ENCODE data around the gene TBC1D4. TPM values are rescaled to one million over a fixed set of nuclear protein-coding genes. Genes with fewer than 3 reads are reported as not detected.
A peak's percentile ranks its signal among the peaks of the same experiment; 100 is the strongest.

The TBC1D4 gene
- polyA plus RNA-seq, 1 experiment: 16.4 TPM

DNA sequence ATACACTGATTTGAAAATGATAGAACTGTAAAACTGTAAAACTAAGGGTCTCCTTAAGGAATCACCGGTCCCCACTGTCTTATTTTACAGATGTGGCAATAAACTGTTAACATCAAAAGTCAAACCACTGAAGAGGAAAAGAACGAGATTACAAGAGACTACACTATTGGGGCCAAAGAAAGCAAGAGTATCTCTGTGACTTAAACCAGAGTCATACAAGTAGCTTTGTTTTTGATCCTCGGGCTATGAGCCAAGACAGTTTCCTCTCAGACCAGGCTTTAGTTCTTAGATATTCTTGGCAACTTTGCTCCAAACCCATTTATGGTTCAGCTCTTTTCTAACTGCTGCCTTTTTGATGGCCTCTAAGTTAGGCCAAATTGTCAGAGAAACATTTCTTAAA, 113.8 kb downstream of the TBC1D4 start:
- ChIA-PET CTCF (interaction anchor here (0.6 kb wide), 1 partner anchor 31 kb away, joined by 3 read pairs; no protein-coding TSS in a partner anchor), POLR2A (no interaction called here)
- peak; percentile 39 for DNase-seq (ENCODE audit: low read depth)
- no peaks in the 10 kb centered on the region for H3K27me3 ChIP-seq (ENCODE audit: control insufficient read depth, insufficient read depth, low read length)
- H3K36me3 ChIP-seq (ENCODE audit: control insufficient read depth, insufficient read depth, low read length): no peaks in the 10 kb centered on the region
- no peak overlapping the region for H3K4me3 ChIP-seq (ENCODE audit: low read depth, low read length)
- TF ChIP-seq, protein P1, sequence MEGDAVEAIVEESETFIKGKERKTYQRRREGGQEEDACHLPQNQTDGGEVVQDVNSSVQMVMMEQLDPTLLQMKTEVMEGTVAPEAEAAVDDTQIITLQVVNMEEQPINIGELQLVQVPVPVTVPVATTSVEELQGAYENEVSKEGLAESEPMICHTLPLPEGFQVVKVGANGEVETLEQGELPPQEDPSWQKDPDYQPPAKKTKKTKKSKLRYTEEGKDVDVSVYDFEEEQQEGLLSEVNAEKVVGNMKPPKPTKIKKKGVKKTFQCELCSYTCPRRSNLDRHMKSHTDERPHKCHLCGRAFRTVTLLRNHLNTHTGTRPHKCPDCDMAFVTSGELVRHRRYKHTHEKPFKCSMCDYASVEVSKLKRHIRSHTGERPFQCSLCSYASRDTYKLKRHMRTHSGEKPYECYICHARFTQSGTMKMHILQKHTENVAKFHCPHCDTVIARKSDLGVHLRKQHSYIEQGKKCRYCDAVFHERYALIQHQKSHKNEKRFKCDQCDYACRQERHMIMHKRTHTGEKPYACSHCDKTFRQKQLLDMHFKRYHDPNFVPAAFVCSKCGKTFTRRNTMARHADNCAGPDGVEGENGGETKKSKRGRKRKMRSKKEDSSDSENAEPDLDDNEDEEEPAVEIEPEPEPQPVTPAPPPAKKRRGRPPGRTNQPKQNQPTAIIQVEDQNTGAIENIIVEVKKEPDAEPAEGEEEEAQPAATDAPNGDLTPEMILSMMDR (IDR thresholded peaks at IDR 0.05; ENCODE audit: insufficient read depth, low read depth, low read length): no peak

DNA sequence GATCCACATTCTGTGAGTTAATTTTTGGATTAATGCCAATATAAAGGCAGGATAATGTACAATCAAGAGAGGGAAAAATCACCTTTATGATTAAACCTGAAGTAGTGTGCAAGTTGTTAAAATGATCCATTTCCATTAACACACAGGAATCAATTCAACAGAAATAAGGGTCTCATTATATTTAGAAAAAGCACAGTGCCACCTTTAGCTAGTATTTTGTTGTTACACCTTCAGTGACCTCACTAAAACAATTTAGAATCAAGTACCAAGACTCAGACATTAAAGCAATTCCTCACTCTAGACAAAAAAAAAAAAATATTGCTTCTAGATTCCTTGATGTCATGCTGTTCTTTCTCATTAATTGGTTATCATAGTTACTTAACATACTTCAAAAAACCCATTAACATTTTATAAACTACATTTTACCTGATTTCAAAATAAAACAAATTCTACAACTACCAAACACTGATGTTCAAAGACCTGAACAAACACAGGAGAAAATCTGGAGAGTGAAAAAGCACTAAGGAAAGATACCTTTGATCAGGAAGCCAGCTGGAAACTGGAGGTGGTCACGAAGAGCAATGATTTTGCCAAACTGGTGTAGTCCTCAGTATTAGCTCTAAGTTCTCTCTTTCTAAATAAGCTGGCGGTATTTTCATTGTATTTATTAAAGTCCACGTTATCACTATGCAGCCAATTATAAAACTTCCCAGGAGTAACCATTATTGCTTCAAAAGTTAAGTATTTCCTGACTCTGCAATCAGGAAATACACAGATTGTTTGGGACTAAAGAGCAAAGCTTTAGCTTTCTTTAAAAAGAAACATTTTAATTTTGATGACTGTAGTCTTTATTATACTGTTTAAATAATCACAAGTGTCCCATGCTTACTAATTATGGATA, 115.3 kb downstream of the TBC1D4 start:
- H3K4me3 ChIP-seq (ENCODE audit: low read depth, low read length): no peak overlapping the region
- CTCF ChIA-PET: interaction anchor here (0.6 to 2.2 kb wide), 6 partner anchors 8 to 188 kb away, joined by 3 to 8 read pairs (median 3); partner anchors contain the start of gene TBC1D4
- DNase-seq (ENCODE audit: low read depth): no peak
- TF ChIP-seq, protein P1 (IDR thresholded peaks at IDR 0.05; ENCODE audit: insufficient read depth, low read depth, low read length): no peak
- no peaks in the 10 kb centered on the region; the same call in 1 of the 2 replicates for H3K36me3 ChIP-seq (ENCODE audit: control insufficient read depth, insufficient read depth, low read length)
- H3K27me3 ChIP-seq (ENCODE audit: control insufficient read depth, insufficient read depth, low read length): no peaks in the 10 kb centered on the region
- POLR2A ChIA-PET: interaction anchor here (1.2 kb wide), 1 partner anchor 113 kb away, joined by 3 read pairs; no protein-coding TSS in a partner anchor

DNA sequence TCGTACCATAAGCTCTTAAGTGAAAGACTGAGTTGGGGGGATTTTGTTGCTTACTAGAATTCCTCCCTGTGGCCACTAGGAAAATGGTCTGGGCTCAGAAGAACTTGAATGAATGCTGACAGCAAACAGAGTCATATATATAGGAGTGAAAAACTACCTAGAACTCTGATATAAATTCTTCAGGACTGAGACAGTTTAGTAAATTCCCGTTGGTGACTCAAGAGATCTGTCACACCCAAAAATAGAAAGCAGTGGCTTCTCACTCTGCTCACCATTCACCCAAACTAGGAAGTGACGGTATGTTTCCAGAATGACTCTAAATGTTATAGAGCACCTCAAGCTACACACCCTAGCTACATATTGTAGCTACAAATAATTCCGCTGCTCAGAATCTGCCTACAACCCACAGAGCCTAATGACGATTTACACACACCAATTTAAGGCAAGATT, 116.2 kb downstream of the TBC1D4 start:
- ChIA-PET POLR2A (no interaction called here), CTCF (interaction anchor here (0.8 to 2.2 kb wide), 4 partner anchors 9 to 255 kb away, joined by 3 to 8 read pairs (median 3); partner anchors contain the start of gene TBC1D4)
- DNase-seq (ENCODE audit: low read depth): peak; percentile 50

DNA sequence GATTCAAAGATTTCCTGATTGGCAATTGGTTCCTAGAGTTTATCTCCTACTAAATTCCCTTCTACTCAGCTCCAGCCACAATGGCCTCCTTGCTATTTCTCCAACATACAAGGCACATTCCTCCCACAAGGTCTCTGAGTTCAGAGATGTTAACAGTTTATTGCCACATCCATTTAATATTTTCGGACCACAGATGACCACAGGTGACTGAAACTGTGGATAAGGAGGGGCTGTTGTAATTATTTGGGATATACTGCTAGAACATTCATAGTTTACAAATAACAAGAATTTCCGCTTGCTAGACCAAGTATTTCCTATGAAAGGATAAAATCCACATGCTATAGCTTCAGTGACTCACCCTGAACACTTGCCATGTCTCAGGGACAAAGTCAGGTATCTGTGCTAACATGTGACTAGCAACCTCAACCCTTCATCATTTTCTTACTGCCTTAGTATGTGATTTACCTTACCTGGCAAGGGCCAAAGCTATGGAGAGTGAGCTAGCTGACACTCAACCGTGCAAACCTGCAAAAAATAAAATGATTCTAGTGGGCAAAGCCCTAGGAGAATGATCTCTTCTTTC, 117.7 kb downstream of the TBC1D4 start:
- ChIA-PET POLR2A (no interaction called here), CTCF (interaction anchor here (0.6 to 1.1 kb wide), 2 partner anchors 8 to 118 kb away, joined by 3 read pairs; partner anchors contain the start of gene TBC1D4)
- TF ChIP-seq, protein P1 (IDR thresholded peaks at IDR 0.05; ENCODE audit: insufficient read depth, low read depth, low read length): no peak
- Histone ChIP-seq H3K4me3 (ENCODE audit: low read depth, low read length) (no peak overlapping the region), H3K36me3 (ENCODE audit: control insufficient read depth, insufficient read depth, low read length) (no peaks in the 10 kb centered on the region; the same call in 1 of the 2 replicates), H3K27me3 (ENCODE audit: control insufficient read depth, insufficient read depth, low read length) (no peaks in the 10 kb centered on the region)
- DNase-seq (ENCODE audit: low read depth): no peak

More for the DNA sequence above, 116.2 kb downstream of the TBC1D4 start:
- H3K27me3 ChIP-seq (ENCODE audit: control insufficient read depth, insufficient read depth, low read length): no peaks in the 10 kb centered on the region
- H3K36me3 ChIP-seq (ENCODE audit: control insufficient read depth, insufficient read depth, low read length): no peaks in the 10 kb centered on the region; the same call in 1 of the 2 replicates
- TF ChIP-seq, protein P1 (IDR thresholded peaks at IDR 0.05; ENCODE audit: insufficient read depth, low read depth, low read length): peak; percentile 17; the same call in 1 of the 2 replicates
- no peak overlapping the region for H3K4me3 ChIP-seq (ENCODE audit: low read depth, low read length)

DNA sequence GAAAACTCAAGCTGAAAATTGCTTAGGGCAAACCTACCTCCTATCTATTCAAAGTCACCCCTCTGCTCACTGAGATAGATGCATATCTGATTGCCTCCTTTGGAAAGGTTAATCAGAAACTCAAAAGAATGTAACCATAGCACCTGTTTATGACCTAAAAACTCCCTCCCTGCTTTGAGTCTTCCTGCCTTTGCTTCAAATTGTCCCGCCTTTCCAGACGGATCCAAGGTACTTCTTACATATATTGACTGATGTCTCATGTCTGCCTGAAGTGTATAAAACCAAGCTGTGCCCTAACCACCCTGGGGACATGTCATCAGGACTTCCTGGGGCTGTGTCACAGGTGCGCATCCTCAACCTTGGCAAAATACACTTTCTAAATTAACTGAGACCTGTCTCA, 118.6 kb downstream of the TBC1D4 start:
- Histone ChIP-seq H3K4me3 (ENCODE audit: low read depth, low read length) (no peak overlapping the region), H3K36me3 (ENCODE audit: control insufficient read depth, insufficient read depth, low read length) (no peaks in the 10 kb centered on the region; the same call in 1 of the 2 replicates), H3K27me3 (ENCODE audit: control insufficient read depth, insufficient read depth, low read length) (no peaks in the 10 kb centered on the region)
- ChIA-PET POLR2A (no interaction called here), CTCF (interaction anchor here (0.6 to 1.1 kb wide), 2 partner anchors 9 to 119 kb away, joined by 3 read pairs; partner anchors contain the start of gene TBC1D4)
- DNase-seq (ENCODE audit: low read depth): no peak
- TF ChIP-seq, protein P1 (IDR thresholded peaks at IDR 0.05; ENCODE audit: insufficient read depth, low read depth, low read length): no peak

Measured in BJ (cell line).